Body of pancreas (tissue), 4 donors: ENCODE data around the gene LAMA5. TPM values are rescaled to one million over a fixed set of nuclear protein-coding genes. Genes with fewer than 3 reads are reported as not detected.

Experiments used
- ATAC-seq: fragments of 150-250 bp; one replicate; pipeline ENCODE4 v1.9.1; 2016
- DNase-seq, 4 donors: peaks; one replicate each; pipeline ENCODE4 v3.0.0-alpha.2; 2019
- H3K27ac ChIP-seq, 4 donors: fragments of 200-600 bp; sonication (generic); 1 replicate in 3 of 4; 2 replicates in 1 of 4; pipeline versions ENCODE4 v1.5.1 to v1.6.1; 2016 to 2019; ENCODE audit warnings: mild to moderate bottlenecking in 1 of 4, mixed read lengths in 1 of 4, moderate library complexity in 1 of 4
- H3K27me3 ChIP-seq, 2 donors: fragments of 200-600 bp; sonication (generic); one replicate each; pipeline ENCODE4 v1.6.0; 2016; ENCODE audit warnings: mild to moderate bottlenecking in 1 of 2
- H3K36me3 ChIP-seq, 2 donors: fragments of 200-600 bp; sonication (generic); replicated peaks in 1 of 2; 2 replicates each; pipeline ENCODE4 v1.5.1; 2016; ENCODE audit warnings: low read depth in 2 of 2; ENCODE audit not compliant: insufficient read depth in 1 of 2
- H3K4me1 ChIP-seq: fragments of 200-600 bp; sonication (generic); one replicate; pipeline ENCODE4 v1.6.0; 2016
- H3K4me3 ChIP-seq, 2 donors: fragments of 200-600 bp; sonication (generic); 1 replicate in 1 of 2; 2 replicates in 1 of 2; pipeline ENCODE4 v1.5.1; 2016 to 2019
- H3K9me3 ChIP-seq, 3 donors: fragments of 200-600 bp; sonication (generic); 1 replicate in 2 of 3; 2 replicates in 1 of 3; pipeline ENCODE4 v1.5.1; 2016
- POLR2A ChIP-seq, 3 donors: fragments of 450-650 bp; IDR thresholded peaks; one replicate each; pipeline ENCODE4 v1.6.1; 2016; ENCODE audit warnings: antibody characterized with exemption in 3 of 3, mild to moderate bottlenecking in 2 of 3
- WGBS, 2 donors: methylation state at CpG; one replicate each; pipeline ENCODE4 v1.1.5; 2017; 5-methylcytosine and 5-hydroxymethylcytosine counted together
- intact Hi-C: fragments of 100-400 bp; cut with DNase I; formaldehyde crosslinking; loops from one replicate; pipeline ENCODE4 v1.15.1; 2023
- total RNA-seq, 2 donors: library from RNA; depleted of rRNA; stranded (reverse); fragments of >200 nt; gene quantifications; one replicate each; pipeline ENCODE4 v1.1.0, GENCODE V29; 2016
- TF ChIP-seq, protein P1 (sequence below), 7 experiments: fragments of 450-650 bp in 4 of 7; fragments of 200-600 bp in 3 of 7; sonication (generic) in 3 of 7; IDR thresholded peaks; one replicate each; pipeline ENCODE4 v1.5.1; 2016 to 2019; ENCODE audit warnings: antibody characterized with exemption in 7 of 7

The LAMA5 gene
- total RNA-seq, 2 donors from 2014 or later, result 115 to 185 TPM

DNA sequence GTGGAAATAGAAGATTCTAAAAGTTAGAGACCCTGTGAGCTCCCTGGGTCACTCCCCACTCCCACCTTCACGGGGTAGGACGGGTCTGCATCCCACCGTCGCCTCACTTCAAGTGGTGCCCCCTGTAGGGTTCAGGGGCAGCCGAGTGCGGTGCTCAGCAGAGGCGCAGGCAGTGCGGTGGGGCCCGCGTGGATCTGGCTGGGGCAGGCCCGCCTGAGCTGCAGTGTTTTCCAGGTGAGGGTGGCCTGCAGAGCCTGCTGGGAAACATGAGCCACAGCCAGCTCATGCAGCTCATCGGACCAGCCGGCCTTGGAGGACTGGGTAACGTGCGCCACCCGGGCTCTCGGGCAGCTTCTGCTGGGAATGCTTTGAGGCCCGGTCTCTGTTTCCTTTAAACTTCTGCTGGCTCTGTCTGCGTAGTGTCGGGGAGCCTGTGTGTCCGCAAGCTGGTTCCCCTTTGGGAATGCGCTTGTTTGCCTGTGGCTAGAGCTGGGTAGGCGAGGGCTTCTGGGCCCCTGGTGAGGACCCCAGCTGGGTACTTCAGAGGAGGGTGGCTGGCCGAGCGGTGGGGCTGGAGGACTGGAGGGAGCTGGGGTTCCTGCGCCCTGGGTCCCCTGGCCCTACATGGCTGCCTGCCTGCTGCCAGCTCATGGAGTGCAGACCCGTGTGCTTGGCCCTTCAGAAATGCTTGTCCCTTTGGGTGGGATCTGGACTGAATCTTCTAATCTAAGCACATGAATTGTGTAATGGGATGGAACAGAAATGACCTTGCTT, 60.5 kb downstream of the LAMA5 start:
- DNase-seq (no peak), ATAC-seq (no peak)
- WGBS, 2 donors, result 83 to 92% methylated on average over 14 to 26 of the region's 27 CpGs
- no peaks in the 10 kb centered on the region for H3K9me3 ChIP-seq
- H3K4me1 ChIP-seq, result peaks cover 31% of the 10 kb centered on the region
- intact Hi-C loops, result loop anchor here (5.0 kb wide), 1 partner anchor 76 kb away; no protein-coding TSS in a partner anchor
- no peaks in the 10 kb centered on the region for H3K27me3 ChIP-seq
- no peak overlapping the region for H3K4me3 ChIP-seq
- H3K27ac ChIP-seq, result peak overlapping the region in 3 of 4 donors; percentile 30 to 99 (median 99)
- peaks cover 19 to 22% of the 10 kb centered on the region in 2 donors for H3K36me3 ChIP-seq
- TF ChIP-seq, protein P1, sequence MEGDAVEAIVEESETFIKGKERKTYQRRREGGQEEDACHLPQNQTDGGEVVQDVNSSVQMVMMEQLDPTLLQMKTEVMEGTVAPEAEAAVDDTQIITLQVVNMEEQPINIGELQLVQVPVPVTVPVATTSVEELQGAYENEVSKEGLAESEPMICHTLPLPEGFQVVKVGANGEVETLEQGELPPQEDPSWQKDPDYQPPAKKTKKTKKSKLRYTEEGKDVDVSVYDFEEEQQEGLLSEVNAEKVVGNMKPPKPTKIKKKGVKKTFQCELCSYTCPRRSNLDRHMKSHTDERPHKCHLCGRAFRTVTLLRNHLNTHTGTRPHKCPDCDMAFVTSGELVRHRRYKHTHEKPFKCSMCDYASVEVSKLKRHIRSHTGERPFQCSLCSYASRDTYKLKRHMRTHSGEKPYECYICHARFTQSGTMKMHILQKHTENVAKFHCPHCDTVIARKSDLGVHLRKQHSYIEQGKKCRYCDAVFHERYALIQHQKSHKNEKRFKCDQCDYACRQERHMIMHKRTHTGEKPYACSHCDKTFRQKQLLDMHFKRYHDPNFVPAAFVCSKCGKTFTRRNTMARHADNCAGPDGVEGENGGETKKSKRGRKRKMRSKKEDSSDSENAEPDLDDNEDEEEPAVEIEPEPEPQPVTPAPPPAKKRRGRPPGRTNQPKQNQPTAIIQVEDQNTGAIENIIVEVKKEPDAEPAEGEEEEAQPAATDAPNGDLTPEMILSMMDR (IDR thresholded peaks at IDR 0.05), result no peak
- no peak for TF ChIP-seq POLR2A (IDR thresholded peaks at IDR 0.05)

- intact Hi-C loops, result loop anchor here (5.0 kb wide), 1 partner anchor 76 kb away; no protein-coding TSS in a partner anchor
- WGBS, 2 donors, result 63 to 68% methylated on average over 9 to 33 of the region's 33 CpGs
- H3K4me3 ChIP-seq, result no peak overlapping the region
- H3K27ac ChIP-seq, result peak overlapping the region; percentile 43 to 99 (median 98)
- DNase-seq, result no peak
- TF ChIP-seq POLR2A (IDR thresholded peaks at IDR 0.05), result no peak
- TF ChIP-seq, protein P1 (IDR thresholded peaks at IDR 0.05), result no peak
- H3K4me1 ChIP-seq, result peaks cover 31% of the 10 kb centered on the region
- ATAC-seq, result no peak
- H3K9me3 ChIP-seq, result no peaks in the 10 kb centered on the region
- H3K27me3 ChIP-seq, result no peaks in the 10 kb centered on the region
- peaks cover 19 to 22% of the 10 kb centered on the region in 2 donors for H3K36me3 ChIP-seq
These were observed 61.2 kb downstream of the LAMA5 start for GRCh38 chr20:62305765-62306413.

DNA sequence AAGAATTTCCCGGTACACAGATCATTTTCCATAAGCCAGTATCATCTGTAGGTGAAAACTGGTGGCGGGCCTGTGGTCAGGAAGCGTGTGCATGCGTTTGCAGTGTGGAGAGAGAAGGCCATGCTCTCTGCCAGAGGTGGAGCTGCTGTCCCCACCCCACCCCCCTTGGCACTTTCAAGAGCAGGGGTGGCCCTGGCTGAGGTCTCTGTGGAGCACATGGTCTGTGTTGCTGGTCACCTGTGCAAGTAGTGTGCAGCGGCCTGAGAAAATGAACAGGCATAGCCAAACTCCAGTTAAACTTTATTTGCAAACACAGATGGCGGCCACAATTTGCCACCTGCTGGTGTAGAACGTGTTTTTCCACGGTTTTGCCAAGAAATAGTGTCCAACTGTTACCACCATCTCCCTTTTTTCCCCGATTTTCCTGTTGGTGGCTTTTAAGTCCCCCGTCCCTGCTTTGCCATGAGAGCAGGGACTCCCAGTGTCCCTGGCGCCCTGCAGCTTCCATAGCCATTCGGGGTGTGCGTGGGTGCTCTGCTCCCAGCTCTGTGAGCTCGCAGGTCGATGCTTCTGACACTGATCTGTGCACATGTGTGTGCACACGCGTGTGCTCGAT, 61.9 kb downstream of the LAMA5 start:
- no peaks in the 10 kb centered on the region for H3K9me3 ChIP-seq
- H3K36me3 ChIP-seq, result peaks cover 19 to 22% of the 10 kb centered on the region in 2 donors
- H3K4me3 ChIP-seq, result no peak overlapping the region
- H3K27me3 ChIP-seq, result no peaks in the 10 kb centered on the region
- peak; percentile 30 to 64 (median 47) for TF ChIP-seq POLR2A (IDR thresholded peaks at IDR 0.05)
- TF ChIP-seq, protein P1 (IDR thresholded peaks at IDR 0.05), result peak in 4 of 7 experiments; percentile 16 to 45 (median 32)
- peak overlapping the region; percentile 43 to 99 (median 98) for H3K27ac ChIP-seq
- WGBS, 2 donors, result 39 to 41% methylated on average over 11 to 18 of the region's 18 CpGs
- DNase-seq, result peak; percentile 73 to 91 (median 88)
- H3K4me1 ChIP-seq, result peaks cover 33% of the 10 kb centered on the region
- intact Hi-C loops, result loop anchor here (5.0 kb wide), 1 partner anchor 77 kb away; no protein-coding TSS in a partner anchor
- peak; percentile 18 for ATAC-seq

- WGBS, 2 donors, result 33 to 41% methylated on average over 15 to 29 of the region's 29 CpGs
- peak overlapping the region; percentile 43 to 99 (median 98) for H3K27ac ChIP-seq
- H3K36me3 ChIP-seq, result peaks cover 19 to 22% of the 10 kb centered on the region in 2 donors
- ATAC-seq, result no peak
- no peak for DNase-seq
- no peak overlapping the region for H3K4me3 ChIP-seq
- H3K9me3 ChIP-seq, result no peaks in the 10 kb centered on the region
- no peak for TF ChIP-seq POLR2A (IDR thresholded peaks at IDR 0.05)
- TF ChIP-seq, protein P1 (IDR thresholded peaks at IDR 0.05), result no peak
- H3K27me3 ChIP-seq, result no peaks in the 10 kb centered on the region
- intact Hi-C loops, result loop anchor here (5.0 kb wide), 1 partner anchor 78 kb away; no protein-coding TSS in a partner anchor
- peaks cover 40% of the 10 kb centered on the region for H3K4me1 ChIP-seq
These were observed 62.6 kb downstream of the LAMA5 start for GRCh38 chr20:62304331-62305148.
